Activated CD4-positive, alpha-beta T cell treated with anti-CD3 and anti-CD28 coated beads, Interleukin-2, Interleukin-4, amounts not matched to agents 100 ng/mL and 50 ng/mL, durations not matched to agents 16 hours and 8 hours (primary cell): ENCODE measurements around the gene MRPL34.

Experiments
- DNase-seq: peaks from one replicate; pipeline ENCODE4 v3.0.0-alpha.2; 2020; ENCODE audit warnings: low spot score

Gene MRPL34

DNA sequence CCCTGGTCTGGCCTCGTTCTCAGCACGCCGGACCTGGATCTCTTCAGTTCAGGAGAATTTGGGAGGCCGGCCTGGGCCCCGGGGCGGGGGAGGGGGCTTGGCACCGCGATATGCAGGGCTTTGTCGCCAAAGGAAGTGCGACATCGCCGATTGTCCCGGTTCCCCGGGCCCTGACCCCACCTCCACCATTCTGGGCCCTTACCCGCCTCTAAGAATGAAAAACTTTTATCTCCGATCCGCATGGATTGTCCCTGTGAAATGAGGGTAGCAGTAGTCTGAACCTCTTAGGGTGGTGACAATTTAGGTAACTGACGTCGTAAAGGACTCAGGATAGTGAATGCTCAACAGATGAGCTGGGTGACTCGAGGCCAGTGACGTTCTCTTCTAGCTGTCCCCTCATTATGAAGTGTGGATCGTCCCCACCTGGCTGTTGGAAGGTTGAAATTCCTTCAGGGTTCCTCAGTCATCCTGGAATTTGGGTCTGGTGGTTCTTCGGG, 4.3 kb downstream of the MRPL34 start:
- peak; percentile 15 for DNase-seq

DNA sequence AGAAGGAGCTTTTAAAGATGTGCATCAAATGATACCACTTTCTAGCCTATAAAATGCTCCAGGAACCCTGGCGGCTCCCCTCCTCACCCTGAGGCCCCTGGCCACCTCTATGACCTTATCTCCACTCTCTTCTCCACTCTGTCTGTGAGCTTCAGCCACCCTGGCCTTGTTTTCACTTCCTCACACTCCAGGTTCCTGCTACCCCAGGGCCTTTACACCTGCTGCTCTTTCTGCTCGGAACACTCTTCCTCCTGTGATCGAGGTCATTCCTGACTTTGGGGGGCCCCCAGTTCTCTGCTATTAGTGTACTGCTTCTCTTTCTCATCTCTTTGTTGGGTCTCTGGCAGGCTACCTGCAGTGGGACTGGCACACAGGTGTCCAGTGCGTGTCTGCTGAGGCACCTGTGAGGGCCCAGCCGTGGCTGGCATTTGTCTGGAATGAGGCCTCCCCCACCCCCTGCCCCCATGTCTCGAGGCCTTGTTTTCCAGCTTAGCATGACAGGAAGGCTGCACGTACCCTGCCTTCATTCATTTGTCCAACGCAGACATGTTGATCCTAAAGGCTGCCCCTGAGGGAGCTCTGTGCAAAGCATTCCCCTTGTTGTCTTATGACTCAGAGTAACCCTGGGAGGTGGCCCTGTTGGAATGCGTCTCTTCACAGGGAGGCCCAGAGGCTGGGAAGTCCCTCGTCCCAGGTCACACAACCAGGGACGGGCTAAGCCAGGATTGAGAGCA, 6.0 kb downstream of the MRPL34 start:
- DNase-seq, result no peak

GRCh38 chr19:17312189-17313113, 6.8 kb downstream of the MRPL34 start:
- DNase-seq, result no peak

DNA sequence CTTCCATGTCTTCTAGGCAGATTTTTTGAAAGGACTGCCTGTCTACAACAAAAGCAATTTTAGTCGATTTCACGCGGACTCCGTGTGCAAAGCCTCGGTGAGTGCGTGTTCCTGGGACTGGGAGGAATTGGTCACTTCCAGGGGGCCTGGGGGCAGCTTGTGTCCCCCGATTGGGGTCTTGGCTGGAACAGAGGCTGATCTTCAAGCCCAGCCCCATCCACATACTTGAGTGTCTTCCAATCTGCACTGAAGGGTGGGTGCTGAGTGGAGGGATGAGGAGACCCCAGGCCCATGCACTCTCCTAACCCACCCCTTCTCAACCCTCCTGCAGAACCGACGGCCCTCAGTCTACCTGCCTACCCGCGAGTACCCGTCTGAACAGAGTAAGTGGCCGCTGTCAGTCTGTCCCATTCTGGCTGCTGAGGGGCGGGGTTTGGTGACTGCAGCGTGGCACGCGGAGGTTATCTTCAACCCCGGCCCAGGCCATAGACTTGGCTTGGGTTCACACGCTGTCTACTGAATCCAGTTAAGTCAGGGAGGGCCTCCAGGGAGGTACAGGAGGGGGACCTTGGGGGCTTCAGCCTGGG, 8.4 kb downstream of the MRPL34 start:
- DNase-seq, result no peak

- DNase-seq, result no peak
Observed at GRCh38 chr19:17318966-17319365, 13.3 kb downstream of the MRPL34 start.

- no peak for DNase-seq
Observed at GRCh38 chr19:17319473-17320238, 14.0 kb downstream of the MRPL34 start.

DNA sequence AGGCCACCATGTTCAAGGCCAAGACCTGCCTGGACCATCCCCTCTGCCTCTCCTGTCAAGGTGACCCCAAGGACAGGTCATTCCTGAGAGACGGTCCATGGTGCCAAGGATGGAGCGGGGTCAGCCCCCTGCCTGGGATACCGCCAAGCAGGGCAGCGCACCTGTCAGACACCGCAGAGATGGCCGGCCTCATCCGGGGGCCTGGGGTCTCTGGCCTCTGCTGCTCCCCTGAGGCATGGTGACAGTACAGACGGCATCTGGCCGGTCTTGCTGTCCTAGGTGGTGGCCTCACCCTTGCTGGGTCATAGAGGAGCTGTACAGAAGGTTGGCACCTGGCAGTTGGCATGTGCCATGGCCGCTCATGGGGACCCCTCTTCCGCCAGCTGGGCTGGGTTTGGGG, 14.8 kb downstream of the MRPL34 start:
- DNase-seq, result no peak

DNA sequence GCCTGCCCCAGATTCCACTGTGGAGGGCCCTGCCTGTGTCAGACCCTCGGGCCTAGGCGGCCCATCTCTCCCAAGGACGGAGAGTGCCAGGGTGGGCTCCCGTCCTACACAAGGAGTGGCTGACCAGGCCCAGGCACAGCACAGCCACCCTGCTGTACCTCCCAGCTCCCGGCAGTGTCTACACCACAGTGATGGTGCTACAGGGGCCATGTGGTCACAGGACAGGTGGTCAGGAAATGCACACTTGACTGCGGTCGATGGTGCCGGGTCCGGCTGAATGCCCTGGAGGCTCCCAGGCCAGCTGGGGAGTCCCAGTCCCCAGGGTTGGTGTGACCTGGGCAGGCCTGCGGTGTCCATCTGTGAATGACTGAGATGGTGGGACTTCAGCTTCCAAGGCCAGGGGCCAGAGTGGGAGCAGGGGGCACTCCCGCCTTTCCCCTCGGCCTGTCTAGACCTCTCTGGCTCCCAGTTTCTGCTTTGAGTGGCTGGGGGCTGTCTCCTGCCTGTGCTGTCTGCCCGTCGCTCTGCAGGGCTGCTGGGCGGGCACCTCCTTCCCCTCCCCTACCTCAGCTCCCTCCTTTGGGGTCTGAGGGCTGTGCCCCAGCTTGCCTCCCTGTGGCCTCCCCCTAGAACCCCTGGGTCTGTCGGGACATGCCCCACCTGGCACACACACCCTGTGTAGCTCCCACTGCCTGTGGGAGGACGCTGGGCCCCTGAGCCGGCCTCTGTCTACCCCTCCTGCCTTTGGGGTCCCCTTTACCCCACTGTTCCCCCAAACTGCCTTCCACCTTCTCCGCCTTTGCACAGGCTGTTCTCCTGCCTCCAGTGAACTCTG, 16.2 kb downstream of the MRPL34 start:
- DNase-seq, result no peak

- DNase-seq, result no peak
Observed at GRCh38 chr19:17322854-17323253, 17.2 kb downstream of the MRPL34 start.

- DNase-seq, result no peak
Observed at GRCh38 chr19:17323300-17323963, 17.8 kb downstream of the MRPL34 start.

- DNase-seq, result no peak
Observed at GRCh38 chr19:17323964-17324332, 18.3 kb downstream of the MRPL34 start.

GRCh38 chr19:17324357-17325114, 18.9 kb downstream of the MRPL34 start:
- no peak for DNase-seq

DNA sequence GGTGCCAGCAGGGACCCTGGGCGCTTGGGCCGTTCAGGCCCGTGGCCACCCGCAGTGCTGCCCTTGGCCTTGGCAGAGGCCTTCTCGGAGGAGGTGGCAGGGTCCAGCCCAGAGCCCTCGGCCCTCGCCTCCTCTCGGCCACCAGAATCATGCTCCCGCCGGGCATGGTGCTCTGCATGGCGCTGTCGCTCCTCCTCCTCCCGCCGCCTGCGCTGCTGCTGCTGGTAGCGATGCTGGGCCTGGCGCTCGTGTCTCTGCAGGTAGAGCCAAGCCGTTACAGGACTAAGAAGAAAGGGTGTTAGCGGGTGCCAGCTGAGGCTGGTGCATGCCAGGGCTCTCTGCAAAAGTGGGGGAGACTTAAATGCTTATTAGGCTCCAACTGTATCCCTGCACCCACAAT, 19.5 kb downstream of the MRPL34 start:
- no peak for DNase-seq

GRCh38 chr19:17325881-17326594, 20.4 kb downstream of the MRPL34 start:
- no peak for DNase-seq

GRCh38 chr19:17326595-17326966, 20.9 kb downstream of the MRPL34 start:
- DNase-seq, result no peak

GRCh38 chr19:17327068-17327653, 21.5 kb downstream of the MRPL34 start:
- DNase-seq, result no peak

DNA sequence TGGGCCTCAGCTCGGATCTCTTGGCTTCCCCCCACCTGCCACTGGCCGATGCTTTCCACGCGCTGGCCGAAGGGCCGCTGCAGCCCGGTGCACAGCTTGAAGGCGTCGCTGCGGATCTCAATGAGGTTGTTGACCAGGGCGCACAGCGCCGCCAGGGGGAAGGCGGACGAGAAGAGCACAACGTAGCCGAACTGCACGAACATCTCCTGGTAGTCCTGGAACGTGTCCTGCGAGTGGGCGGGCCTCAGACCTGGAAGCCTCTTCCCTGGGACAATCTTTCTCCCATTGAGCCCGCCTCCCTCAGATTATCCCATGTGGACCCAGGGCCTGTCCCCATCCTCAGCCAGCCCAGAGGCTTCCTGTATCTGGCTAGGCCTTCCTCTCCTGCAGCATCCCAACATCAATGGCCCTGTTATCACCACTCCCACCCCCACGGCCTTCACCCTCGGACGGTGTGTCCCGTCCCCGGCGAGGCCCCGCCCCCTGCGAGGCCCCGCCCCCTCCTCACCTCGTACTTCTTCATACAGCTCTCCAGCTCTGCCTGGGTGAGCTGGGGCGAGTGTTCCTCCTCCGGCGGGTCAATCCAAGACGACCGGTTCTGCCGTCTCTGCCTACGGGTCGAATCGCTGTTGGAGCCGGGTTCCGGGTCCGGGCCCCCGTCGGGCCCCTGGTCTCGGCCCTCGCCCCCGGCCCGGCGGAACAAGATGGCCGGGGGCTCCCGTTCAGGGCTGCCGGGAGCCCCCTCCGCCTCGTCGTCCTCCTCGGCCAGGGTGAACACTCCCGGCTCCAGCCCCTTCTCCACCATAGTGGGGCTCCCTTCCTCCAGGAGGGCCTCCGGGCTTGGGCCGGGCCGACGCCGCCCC, 22.2 kb downstream of the MRPL34 start:
- DNase-seq, result peak; percentile 37
